Adipose tissue (tissue), 3 donors: ENCODE data around the gene FEM1A. TPM values are rescaled to one million over a fixed set of nuclear protein-coding genes. Genes with fewer than 3 reads are reported as not detected.
"Not testable (repeated sequence)": the region's sequence is repeated elsewhere in the genome, so short reads cannot be mapped to it uniquely, and the experiment has no call there.

Source experiments
- H3K27ac ChIP-seq: one replicate; pipeline ENCODE4 v1.5.1; 2013; ENCODE audit warnings: low read depth, low read length
- WGBS, 3 donors: extraction: QIAGEN DNeasy Blood & Tissue Kit; methylation state at CpG; one replicate each; pipeline ENCODE4 v1.1.7; 2013; 5-methylcytosine and 5-hydroxymethylcytosine counted together
- polyA plus RNA-seq, 3 donors: library from polyadenylated mRNA; stranded (reverse); fragments of 200-250 nt; gene quantifications; one replicate each; pipeline ENCODE4 v1.2.3, GENCODE V29; 2013
- donor health status: healthy with polysubstance abuse.
- donor health status: Bipolar disorder and iron deficiency.
- donor health status: healthy.

The FEM1A gene
- polyA plus RNA-seq, 3 donors, result 3.3 to 6.1 (median 5.5) TPM

- WGBS, 3 donors, result 22 to 44% (median 34%) methylated on average over 2 of the region's 2 CpGs
- H3K27ac ChIP-seq, result no peak overlapping the region
Measured at GRCh38 chr19:4772566-4772965, 19.0 kb upstream of the FEM1A start.

GRCh38 chr19:4773047-4773640 lies 18.4 kb upstream of the FEM1A start:
- 54 to 64% (median 59%) methylated on average over 9 of the region's 9 CpGs for WGBS, 3 donors
- H3K27ac ChIP-seq, result no peak overlapping the region

GRCh38 chr19:4774136-4774535 lies 17.4 kb upstream of the FEM1A start:
- no peak overlapping the region for H3K27ac ChIP-seq
- 60 to 61% (median 60%) methylated on average over 3 of the region's 3 CpGs for WGBS, 3 donors

GRCh38 chr19:4775627-4776152 lies 15.8 kb upstream of the FEM1A start:
- 47 to 70% (median 67%) methylated on average over 5 of the region's 5 CpGs for WGBS, 3 donors
- no peak overlapping the region for H3K27ac ChIP-seq

- H3K27ac ChIP-seq, result no peak overlapping the region
- 42 to 48% (median 47%) methylated on average over 14 of the region's 14 CpGs for WGBS, 3 donors
Measured at GRCh38 chr19:4776436-4777211, 14.9 kb upstream of the FEM1A start.

- H3K27ac ChIP-seq, result not testable (repeated sequence)
- WGBS, 3 donors, result 71 to 74% (median 74%) methylated on average over 5 of the region's 5 CpGs
Measured at GRCh38 chr19:4778124-4778523, 13.4 kb upstream of the FEM1A start.

GRCh38 chr19:4780860-4781259 lies 10.7 kb upstream of the FEM1A start:
- no peak overlapping the region for H3K27ac ChIP-seq
- WGBS, 3 donors, result 76 to 83% (median 81%) methylated on average over 6 of the region's 6 CpGs

- WGBS, 3 donors, result 48 to 62% (median 54%) methylated on average over 3 of the region's 3 CpGs
- no peak overlapping the region for H3K27ac ChIP-seq
Measured at GRCh38 chr19:4781801-4782200, 9.7 kb upstream of the FEM1A start.

- 63 to 86% (median 80%) methylated on average over 5 to 6 of the region's 6 CpGs for WGBS, 3 donors
- not testable (repeated sequence) for H3K27ac ChIP-seq
Measured at GRCh38 chr19:4786412-4787016, 5.0 kb upstream of the FEM1A start.

- 6 to 11% (median 9%) methylated on average over 63 to 75 of the region's 75 CpGs for WGBS, 3 donors
- H3K27ac ChIP-seq, result not testable (repeated sequence)
Measured at GRCh38 chr19:4792019-4792865, 708 bp downstream of the FEM1A start.

- not testable (repeated sequence) for H3K27ac ChIP-seq
- WGBS, 3 donors, result 80 to 91% (median 82%) methylated on average over 23 to 24 of the region's 24 CpGs
Measured at GRCh38 chr19:4792866-4793195, 1.3 kb downstream of the FEM1A start.

- 75 to 92% (median 87%) methylated on average over 15 to 19 of the region's 19 CpGs for WGBS, 3 donors
- H3K27ac ChIP-seq, result not testable (repeated sequence)
Measured at GRCh38 chr19:4793278-4793677, 1.7 kb downstream of the FEM1A start.

GRCh38 chr19:4794971-4795370 lies 3.4 kb downstream of the FEM1A start:
- 72 to 88% (median 86%) methylated on average over 11 of the region's 11 CpGs for WGBS, 3 donors
- no peak overlapping the region for H3K27ac ChIP-seq

GRCh38 chr19:4795400-4795799 lies 3.9 kb downstream of the FEM1A start:
- WGBS, 3 donors, result 75 to 88% (median 85%) methylated on average over 9 of the region's 9 CpGs
- no peak overlapping the region for H3K27ac ChIP-seq

- 39 to 75% (median 67%) methylated on average over 23 of the region's 23 CpGs for WGBS, 3 donors
- no peak overlapping the region for H3K27ac ChIP-seq
Measured at GRCh38 chr19:4800591-4801081, 9.1 kb downstream of the FEM1A start.

GRCh38 chr19:4801085-4801619 lies 9.6 kb downstream of the FEM1A start:
- H3K27ac ChIP-seq, result no peak overlapping the region
- 77 to 90% (median 77%) methylated on average over 3 of the region's 3 CpGs for WGBS, 3 donors

- WGBS, 3 donors, result 80 to 85% (median 80%) methylated on average over 7 of the region's 7 CpGs
- H3K27ac ChIP-seq, result no peak overlapping the region
Measured at GRCh38 chr19:4802711-4803110, 11.2 kb downstream of the FEM1A start.
